GM03348 (cell line): Measurements from ENCODE around the gene CLIC1.

Experiments used
- DNase-seq: peaks from one replicate; pipeline ENCODE4 v3.0.0; 2012; ENCODE audit warnings: low spot score

Gene CLIC1

DNA sequence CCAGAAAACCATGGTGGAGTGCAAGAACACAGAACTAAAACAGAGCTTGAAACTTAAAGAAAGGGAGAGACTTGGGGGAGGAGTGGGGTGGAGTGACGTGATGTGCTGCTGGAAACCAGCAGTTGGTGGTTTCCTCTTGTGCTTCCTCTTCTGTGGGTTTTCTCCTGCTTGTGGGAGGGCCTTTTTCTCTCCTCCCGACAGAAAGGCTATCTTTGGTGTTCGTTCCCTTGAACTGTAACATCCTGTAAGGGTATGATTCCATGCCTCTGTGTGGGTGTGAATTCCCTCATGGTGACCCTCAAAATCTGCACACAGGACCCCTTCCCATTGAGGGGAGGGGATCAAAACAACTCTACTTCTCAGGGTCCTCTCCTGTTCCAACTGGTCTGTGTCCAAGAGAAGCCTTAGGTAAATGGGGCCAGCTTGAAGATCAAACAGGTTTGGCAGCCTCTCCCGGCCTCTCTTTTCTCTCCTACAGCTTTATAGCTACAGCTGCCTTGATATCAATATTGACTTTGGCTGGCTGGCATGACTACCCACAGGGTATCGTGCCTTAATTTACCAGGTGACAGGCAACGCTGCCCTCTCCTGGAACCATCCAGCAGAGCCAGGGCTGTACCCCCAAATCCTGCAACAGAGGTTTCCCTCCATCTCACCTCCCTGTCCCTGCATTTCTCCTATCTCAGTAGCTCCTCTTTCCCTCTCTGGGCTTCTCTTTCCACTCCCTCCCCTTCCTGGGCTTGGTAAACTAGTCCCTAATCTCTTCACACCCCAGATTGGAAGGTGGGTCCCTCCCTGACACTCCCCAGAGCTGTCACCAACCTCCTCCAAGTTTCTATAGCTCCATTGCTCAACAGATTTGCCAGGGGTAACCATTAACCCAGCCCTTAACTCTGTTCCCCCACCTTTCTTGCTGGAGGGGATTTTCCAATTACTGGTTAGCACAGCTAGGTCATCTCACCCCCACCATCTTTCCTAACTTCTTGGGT, 2.0 kb upstream of the CLIC1 start:
- peak; percentile 83 for DNase-seq

DNA sequence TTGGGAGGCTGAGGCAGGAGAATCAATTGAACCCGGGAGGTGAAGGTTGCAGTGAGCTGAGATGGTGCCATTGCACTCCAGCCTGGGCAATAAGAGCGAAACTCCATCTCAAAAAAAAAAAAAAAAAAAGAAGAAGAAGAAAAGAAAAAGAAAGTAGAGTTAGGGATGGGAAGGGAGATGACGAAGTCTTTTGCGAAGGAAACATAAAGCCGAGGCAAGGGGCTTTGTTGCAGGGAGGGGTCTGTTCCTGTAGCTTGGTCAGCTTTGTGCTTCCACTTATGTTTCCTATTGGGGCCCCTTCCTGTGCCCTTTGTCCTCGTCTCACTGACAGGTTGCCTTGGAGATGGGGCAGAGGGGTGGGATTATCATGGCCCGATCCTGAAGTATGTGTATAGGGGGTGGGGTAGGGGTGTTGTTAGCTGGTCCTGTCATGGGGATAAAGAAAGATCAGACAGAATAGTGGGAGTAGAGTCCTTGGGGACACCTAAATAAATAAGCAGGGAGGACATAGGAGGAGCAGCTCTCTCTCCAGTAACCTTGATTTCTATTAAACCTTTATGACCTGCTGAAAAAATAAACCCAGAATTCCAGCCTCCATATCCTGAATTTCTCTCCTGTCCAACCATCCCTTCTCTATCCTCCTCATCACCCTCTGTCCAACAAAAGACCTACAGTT, 1.1 kb upstream of the CLIC1 start:
- no peak for DNase-seq

DNA sequence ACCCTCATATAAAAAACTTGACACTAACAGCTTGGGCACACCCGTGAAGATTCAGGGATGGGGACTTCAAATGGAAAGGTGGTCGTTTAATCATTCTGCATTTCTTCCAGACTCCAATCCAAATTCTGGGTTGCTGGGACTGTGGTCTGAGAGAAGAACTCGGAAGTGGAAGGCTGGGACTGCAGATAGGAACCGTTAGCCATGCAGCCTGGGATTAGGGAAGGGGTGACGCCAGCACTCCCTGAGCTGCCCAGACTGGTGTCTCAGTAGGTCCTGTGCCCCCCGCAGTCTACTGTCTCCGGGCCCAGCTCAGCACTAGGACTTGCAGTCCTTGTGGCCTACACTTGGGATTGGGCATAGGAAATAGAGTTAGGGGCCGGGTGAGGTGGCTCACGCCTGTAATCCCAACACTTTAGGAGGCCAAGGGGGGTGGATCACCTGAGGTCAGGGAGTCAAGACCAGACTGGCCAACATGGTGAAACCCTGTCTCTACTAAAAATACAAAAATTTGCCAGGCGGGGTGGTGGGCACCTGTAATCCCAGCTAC, 511 bp upstream of the CLIC1 start:
- DNase-seq, result no peak

DNA sequence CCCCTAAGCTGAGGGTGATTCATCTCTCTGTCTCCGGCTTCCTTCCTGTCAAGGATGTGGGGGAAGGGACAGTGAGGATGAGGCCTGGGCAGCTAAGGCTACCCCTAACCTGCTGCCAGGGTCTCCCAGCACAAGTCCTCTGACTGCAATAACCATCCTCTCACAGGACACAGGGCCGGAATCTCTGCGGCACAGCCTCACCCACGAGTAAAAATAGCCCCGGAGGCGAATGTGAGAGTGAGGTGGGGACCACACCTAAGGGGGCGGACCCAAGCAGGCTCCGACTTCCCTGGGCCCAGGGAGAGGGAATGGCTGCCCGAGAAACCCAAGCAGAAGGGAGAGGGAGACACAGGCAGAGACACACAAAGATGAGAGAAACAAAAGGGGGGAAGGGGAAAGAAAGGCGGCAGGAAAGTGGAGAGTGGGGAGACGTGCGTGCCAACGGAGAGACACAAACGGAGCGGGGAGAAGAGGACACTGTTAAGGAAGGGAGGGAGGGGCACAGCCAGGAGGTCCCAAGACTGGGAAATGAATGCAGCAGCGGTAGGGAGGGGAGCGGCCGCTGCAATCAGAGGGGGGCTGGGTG, 1.4 kb downstream of the CLIC1 start:
- peak; percentile 80 for DNase-seq

DNA sequence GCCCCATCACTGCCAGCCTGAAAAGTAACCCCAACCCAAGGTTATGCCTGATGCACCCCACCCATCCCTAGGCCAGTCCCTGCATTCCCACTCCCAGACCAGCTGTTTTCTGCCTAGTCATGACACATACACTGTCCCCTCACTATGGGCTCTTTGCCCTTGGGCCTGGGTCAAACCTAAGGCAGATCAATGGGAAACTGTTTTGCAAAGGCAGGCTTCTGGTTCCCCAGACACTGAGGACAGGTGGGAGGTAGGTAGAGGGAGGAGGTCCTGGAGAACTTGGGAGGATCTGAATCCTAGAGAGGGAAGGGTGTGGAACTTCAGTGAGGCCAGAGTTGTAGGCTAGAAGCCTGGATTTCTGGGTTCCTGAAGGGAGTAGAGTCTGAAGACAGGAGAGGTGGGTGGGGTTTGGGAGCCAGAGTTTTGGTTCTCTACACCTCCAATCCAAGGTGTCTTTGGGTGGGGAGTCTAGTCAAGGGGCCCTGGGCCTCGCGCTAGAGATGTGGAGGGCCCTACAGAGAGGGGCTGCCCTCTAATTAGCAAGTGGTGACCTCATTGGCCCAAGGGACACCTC, 2.0 kb downstream of the CLIC1 start:
- no peak for DNase-seq

DNA sequence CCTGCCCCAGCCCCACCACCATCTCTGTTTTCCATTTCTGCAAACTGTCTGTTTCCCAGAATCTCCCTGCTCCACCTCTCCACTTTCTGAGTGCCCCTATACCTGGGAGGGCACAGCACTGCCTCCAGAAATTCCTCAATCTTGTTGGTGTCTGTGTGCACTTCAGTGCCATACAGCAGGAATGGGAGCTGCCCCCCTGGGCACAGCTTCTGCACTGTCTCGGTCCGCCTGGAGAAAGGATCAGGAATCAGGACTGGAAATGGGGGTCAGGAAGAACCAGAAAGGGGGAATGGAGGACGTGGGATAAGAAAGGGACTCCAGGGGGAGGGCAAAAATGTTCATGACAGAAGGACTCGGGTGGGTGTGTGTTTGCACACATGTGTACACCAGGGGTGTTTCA, 2.6 kb downstream of the CLIC1 start:
- no peak for DNase-seq

DNA sequence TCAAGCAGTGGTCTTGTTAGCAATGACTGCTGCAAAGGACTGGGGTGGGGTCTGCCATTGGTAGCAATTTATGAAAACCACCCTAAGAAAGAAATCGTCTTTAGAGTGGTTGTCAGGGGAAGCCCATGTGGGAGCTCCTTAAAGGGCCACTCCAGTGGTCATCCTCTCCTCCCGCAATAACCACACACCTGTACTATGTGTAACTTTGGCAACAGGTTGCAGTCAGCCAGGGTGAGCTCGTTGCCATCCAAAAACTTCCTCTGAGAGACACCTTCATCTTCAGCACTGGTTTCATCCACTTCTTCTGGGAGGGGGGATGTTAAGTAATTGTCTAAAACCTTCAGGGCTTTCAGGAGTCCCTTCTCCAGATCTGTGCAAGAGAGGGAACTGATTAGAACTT, 4.3 kb downstream of the CLIC1 start:
- no peak for DNase-seq

DNA sequence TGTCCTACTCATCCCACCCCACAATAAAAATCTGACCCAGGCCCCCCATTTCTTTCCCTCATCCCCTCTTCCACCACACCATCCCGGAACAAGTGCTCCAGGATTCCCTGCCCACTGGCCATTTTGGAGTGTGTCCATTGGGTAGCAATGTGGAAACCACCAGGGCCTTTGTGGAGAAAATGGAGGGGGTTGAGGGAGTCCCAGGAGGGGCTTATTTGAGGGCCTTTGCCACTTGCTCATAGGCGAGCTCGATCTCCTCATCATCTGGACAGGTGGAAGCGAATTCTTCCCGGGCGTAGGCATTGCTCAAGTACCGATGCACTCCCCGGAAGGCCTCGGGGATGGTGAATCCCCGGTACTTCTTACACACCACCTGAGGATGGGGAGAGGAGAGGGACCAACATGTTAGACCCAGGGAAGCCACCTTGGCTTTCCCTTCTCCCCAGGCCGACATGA, 5.7 kb downstream of the CLIC1 start:
- no peak for DNase-seq

DNA sequence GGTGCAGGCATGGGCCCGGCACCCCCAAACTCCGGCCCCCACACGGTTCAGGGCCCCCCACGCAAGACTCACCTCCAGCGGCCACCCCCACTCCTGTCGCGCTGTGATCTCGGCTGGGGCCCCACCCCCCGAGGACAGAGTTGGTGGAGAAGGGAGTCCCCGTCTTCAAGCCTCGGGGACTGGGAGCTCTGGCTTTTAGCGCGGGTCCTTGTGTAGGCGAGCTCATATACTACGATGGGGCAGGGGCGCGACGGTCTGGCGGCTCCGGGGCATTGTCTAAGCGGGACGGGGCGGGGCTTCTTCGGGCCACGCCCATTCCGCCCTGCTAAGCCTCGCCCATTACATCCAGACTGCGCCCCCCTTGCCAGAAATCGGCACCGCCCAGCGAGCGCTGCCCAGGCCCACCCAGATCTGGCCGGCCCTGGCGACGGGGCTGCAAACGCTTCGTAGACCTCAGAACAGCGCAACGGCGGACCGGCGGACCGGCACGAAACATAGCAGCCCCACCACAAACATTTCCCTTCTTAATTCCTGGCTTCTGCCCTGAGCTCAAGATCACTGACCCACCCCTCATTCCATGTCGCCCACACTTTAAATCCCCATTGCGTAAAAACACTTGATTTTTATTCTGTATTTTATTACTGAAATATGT, 6.2 kb downstream of the CLIC1 start:
- DNase-seq, result peak; percentile 94

DNA sequence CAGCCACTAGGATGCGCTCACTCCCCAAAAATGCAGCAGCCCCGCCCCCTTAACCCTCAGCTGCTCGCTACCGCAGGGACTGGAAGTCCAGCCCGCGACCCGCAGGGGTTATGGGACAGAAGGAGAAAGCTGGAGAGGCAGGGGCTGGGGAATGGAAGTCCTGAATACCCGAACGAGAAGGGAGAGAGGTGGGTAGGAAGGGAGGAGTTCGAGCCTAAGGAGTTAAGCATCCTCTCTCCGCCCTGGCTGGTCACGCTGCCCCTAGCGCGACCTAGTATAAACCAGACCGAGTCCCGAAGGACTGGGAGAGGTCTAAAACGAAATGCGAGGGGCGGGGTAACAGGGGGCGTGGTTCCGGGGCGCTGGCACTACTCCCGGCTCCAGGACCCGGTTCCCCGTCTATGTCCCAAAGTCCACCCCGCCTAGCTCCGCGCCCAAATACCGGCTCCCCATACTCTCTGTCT, 6.8 kb downstream of the CLIC1 start:
- peak; percentile 95 for DNase-seq

DNA sequence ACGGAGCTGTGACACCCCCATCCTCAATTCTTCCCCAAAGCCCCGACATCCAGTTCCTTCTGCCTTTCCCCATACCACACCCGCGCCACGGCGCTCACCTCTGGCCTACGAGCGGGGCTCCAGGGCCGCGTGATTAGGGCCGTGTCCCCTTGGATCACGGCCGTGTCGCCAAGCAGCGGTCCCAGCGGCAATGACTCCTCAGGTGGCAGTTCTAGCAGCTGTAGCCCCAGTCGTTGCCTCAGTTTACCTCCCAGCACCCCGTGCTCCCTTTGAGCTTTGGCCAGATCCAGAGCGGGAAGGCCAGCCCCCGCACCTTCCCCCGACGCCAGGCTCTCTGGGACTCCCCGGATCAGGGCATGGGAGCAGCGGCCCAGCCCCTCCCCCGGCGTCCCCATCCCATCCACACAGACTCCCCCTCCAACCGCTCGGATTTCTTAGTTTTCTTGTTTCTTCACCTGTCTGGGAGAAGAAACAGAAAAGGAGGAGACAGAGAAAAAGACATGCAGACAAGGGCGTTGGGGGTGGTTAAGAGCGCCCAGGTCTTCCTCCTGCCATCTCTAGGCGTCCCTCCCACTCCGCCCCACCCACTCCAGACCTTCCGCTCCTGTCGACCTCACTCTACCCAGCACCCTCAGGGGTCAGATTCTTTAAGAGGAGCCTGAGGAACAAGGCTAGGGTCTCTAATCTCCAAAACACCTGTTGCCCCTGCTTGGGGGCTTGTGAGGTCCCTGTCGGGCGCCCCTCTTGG, 7.4 kb downstream of the CLIC1 start, which contains the start of gene DDAH2:
TSS of gene DDAH2 (minus strand) at position 533 of the 748 bp plus-strand sequence. CDS start at position 395, 138 bp downstream.
- DNase-seq, result no peak

DNA sequence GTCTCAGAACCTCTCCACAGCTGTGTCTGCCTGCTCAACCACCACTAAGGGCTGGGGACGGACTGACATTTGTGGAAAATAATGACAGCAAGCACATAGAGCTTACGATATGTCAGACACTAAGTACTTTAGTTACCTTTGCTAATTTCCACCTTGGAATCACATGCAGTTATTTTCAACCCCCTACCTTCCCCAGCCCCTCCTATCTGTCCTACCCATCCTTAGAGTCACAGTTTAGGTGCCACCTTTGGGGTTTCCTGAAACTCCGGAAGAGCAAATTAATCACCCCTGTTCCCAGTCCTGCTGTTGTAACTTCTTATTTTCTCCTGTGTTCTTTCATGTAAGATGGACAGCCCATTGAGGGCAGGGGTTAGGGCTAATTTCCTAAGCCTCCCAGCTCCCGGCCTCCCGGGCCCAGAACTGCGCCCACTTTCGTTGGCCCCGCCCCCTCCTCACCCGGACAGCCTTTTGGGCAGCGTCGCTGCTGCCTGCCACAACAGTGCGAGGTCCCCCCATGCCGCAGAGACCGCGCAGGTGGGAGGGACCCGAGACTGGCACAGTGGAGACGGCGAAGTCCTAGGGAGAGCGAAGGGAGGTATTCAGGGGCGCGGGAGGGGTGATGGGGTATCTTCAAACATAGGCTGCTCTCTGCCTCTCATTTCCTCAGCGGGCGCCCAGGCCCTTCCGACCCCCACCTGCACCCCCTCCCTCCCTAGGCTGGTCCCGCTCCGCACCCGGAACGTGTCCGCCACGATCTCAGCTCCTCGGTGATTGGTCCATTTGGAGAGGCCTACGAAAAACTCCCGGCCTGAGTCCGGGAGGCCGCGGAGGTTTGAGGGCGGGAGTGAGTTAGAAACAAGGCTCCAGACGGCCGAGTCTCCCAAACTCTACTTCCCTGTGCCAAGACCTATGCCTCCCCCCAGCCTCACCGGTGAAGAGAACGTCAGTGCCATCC, 8.3 kb downstream of the CLIC1 start:
- DNase-seq, result no peak

DNA sequence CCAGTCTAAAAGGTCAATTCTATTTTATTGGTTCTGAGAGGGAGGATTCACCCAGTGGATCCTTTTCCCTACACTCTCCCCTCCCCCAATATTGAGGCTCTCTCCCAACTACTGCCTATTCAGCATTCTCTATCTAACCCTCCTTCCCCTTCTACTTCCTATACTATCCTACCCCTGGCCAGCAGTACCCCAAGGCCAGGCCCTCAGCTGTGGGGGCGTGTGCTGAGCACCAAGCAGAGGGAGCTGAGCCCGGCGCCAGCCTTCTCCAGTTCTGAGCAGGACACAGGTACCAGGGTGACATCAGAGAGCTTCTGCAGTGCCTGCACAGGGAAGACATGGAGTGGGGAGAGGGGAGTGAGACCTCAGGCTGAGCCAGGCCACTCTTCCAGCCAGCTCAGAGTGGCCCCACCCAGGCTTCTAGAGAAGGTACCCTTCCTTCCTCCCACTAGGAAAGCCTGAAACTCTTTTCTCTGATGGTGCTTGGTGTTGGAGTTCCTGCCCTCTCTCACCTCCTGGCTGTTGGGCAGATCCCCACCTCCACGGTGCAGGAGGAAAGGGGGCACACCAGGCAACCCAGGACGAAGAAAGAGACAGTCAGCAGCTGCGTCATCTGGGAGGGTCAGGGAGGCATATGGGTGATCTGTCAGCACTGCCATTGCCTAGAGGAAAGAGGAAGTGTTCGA, 9.2 kb downstream of the CLIC1 start:
- no peak for DNase-seq

DNA sequence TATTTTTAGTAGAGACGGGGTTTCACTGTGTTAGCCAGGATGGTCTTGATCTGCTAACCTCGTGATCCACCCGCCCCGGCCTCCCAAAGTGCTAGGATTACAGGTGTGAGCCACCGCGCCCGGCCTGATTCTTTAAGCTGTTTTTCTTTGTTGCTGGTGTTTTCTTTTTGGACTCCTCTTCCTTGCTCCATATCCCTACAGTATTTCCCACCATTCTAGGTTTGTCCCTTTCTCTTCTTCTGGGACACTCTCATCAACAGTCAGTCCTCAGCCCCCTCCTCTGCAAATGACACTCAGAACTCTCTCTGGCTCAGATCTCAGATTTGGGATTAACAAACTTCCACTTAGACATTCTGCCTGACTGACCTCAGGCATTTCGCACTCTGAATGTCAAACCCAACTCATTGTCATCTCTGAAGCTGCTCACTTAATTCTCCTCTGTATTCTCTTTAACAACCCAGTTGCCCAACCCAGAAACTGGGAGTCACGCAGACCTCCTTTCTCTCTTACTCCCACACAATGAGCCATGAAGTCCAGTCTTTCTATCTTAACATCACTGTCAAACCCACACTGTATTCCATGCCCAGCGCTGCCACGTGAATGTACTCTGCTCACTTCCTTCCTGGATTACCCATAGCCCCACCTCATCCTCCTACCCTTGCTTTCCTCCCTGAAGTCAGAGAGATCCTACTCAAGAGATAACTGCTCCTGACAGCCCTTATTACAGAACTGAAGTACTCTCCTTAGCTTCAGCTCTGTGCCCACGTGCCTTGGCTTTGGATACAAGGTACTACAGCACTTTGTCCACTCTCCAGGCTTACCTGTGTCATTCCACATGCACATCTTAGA, 10.6 kb downstream of the CLIC1 start:
- no peak for DNase-seq

DNA sequence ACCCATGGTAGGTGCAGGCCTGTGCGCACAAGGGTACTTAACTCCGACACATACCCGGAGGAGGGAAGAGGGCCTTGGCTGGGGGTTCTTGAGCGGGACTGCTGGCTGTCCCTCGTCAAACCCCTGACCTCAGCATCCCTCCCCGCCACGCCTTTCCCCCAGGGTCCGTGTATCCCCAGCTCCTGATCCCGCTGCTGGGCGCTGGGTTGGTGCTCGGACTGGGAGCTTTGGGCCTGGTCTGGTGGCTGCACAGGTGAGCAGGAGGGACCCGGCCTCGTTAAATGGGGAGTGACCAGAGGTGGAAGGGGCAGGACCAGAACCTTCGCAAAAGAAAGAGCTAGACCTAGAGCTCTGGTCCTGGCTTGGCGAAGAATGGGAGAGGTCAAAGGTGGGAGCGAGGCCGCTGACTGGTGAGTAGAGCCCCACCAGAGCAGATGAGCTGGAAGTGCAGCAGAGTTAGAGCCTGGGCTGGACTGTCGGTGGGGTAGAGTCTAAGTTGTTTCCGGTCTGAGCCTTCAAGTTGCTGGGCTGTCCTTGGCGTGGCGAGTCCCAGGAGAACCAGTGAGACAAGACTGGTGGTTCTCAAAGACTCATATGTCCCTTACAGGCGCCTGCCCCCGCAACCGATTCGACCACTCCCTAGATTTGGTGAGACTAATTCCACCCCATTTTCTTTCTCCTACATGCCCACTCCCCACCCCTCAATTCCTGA, 12.2 kb downstream of the CLIC1 start:
- DNase-seq, result no peak

DNA sequence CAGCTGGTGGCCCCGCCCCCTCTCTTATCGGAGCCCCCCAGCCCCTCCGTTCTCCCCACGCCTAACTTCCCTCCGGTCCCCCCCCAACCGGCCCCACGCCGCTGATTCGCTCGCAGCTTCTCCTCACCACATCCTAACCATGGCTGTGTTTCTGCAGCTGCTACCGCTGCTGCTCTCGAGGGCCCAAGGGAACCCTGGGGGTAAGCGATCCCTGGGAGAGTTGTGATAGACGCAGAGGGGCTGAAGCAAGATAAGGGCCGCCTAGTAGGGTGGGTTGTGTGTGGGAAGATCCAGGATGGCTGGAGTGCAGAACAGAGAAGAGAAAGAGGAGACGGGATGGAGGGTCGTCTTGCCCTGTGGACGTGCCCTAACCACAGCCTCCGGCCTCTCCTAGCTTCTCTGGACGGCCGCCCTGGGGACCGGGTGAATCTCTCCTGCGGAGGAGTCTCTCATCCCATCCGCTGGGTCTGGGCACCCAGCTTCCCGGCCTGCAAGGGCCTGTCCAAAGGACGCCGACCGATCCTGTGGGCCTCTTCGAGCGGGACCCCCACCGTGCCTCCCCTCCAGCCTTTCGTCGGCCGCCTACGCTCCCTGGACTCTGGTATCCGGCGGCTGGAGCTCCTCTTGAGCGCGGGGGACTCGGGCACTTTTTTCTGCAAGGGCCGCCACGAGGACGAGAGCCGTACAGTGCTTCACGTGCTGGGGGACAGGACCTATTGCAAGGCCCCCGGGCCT, 12.9 kb downstream of the CLIC1 start, which contains the start of gene MPIG6B:
TSS of gene MPIG6B (plus strand) at position 129 of the 735 bp plus-strand sequence. CDS start at position 140, 11 bp downstream.
- DNase-seq, result no peak
